Embryonic facial prominence (tissue), 1 donor: Measurements from ENCODE around the gene GFOD2.
"Not testable (repeated sequence)": the region's sequence is repeated elsewhere in the genome, so short reads cannot be mapped to it uniquely, and the experiment has no call there.

ENCODE experiments used
- DNase-seq: peaks from one replicate; pipeline ENCODE4 v3.0.0-alpha.2; 2016; ENCODE audit errors: extremely low spot score

Gene GFOD2

GRCh38 chr16:67702130-67702529 lies 17.0 kb downstream of the GFOD2 start:
- no peak for DNase-seq

- DNase-seq, result no peak
Observed at GRCh38 chr16:67701420-67701819, 17.7 kb downstream of the GFOD2 start.

GRCh38 chr16:67699265-67699664 lies 19.9 kb downstream of the GFOD2 start:
- no peak for DNase-seq

- DNase-seq, result no peak
Observed at GRCh38 chr16:67697422-67698185, 21.5 kb downstream of the GFOD2 start.

GRCh38 chr16:67694611-67695010 lies 24.5 kb downstream of the GFOD2 start:
- DNase-seq, result no peak

GRCh38 chr16:67693517-67694285 lies 25.4 kb downstream of the GFOD2 start:
- DNase-seq, result not testable (repeated sequence)

- no peak for DNase-seq
Observed at GRCh38 chr16:67685388-67686112, 33.6 kb downstream of the GFOD2 start.

- DNase-seq, result no peak
Observed at GRCh38 chr16:67683767-67684166, 35.3 kb downstream of the GFOD2 start.

- no peak for DNase-seq
Observed at GRCh38 chr16:67679935-67680897, 38.9 kb downstream of the GFOD2 start.

GRCh38 chr16:67678354-67679023 lies 40.6 kb downstream of the GFOD2 start:
- no peak for DNase-seq

- DNase-seq, result no peak
Observed at GRCh38 chr16:67677712-67678111, 41.4 kb downstream of the GFOD2 start.

GRCh38 chr16:67676939-67677338 lies 42.2 kb downstream of the GFOD2 start:
- DNase-seq, result no peak

GRCh38 chr16:67676516-67676915 lies 42.6 kb downstream of the GFOD2 start:
- DNase-seq, result no peak

- DNase-seq, result no peak
Observed at GRCh38 chr16:67675999-67676398, 43.1 kb downstream of the GFOD2 start.

- no peak for DNase-seq
Observed at GRCh38 chr16:67675579-67675935, 43.6 kb downstream of the GFOD2 start.

GRCh38 chr16:67674851-67675578 lies 44.1 kb downstream of the GFOD2 start:
- no peak for DNase-seq

GRCh38 chr16:67673712-67674580 lies 45.2 kb downstream of the GFOD2 start:
- no peak for DNase-seq

- no peak for DNase-seq
Observed at GRCh38 chr16:67672739-67673662, 46.1 kb downstream of the GFOD2 start.
